K562 (cell line): Measurements from ENCODE around the gene INO80.

Source experiments
- RHOXF2B ChIP-seq: fragments of 250-450 bp; sonication (Bioruptor Pico); conservative IDR thresholded peaks from 2 replicates; pipeline ENCODE4 v1.5.1; 2021
- SMARCC2 ChIP-seq: fragments of 450-650 bp; IDR thresholded peaks from 2 replicates; pipeline ENCODE4 v1.6.1; 2017; ENCODE audit warnings: antibody characterized with exemption, moderate library complexity, mild to moderate bottlenecking, low read depth

- TF ChIP-seq SMARCC2 (no peak), RHOXF2B (CRISPR knock-in tag) (no peak)
Observed at GRCh38 chr15:41061667-41062066, 54.4 kb downstream of the INO80 start.
